K562 (cell line): ENCODE measurements around the gene NASP. TPM values are rescaled to one million over a fixed set of nuclear protein-coding genes. Genes with fewer than 3 reads are reported as not detected.

Experiments
- BRF2 ChIP-seq: IDR thresholded peaks from 3 replicates; pipeline ENCODE4 v1.6.1; 2011; ENCODE audit warnings: borderline replicate concordance, mild to moderate bottlenecking; ENCODE audit not compliant: insufficient read length, insufficient read depth
- CBX3 ChIP-seq, 2 experiments: IDR thresholded peaks; 1 replicate in 1 of 2; 2 replicates in 1 of 2; pipeline ENCODE4 v1.6.1; 2012; ENCODE audit warnings: inconsistent platforms in 2 of 2, low read length in 2 of 2, borderline replicate concordance in 1 of 2, control low read depth in 1 of 2
- CEBPB ChIP-seq: fragments of 450-650 bp; IDR thresholded peaks from 2 replicates; pipeline ENCODE4 v1.6.1; 2016; ENCODE audit warnings: missing genetic modification characterization, missing compliant biosample characterization
- EWSR1 ChIP-seq: fragments of 450-650 bp; IDR thresholded peaks from 2 replicates; pipeline ENCODE4 v1.6.1; 2018; ENCODE audit warnings: borderline replicate concordance, mild to moderate bottlenecking, low read depth, moderate library complexity; ENCODE audit not compliant: partially characterized antibody
- FOS ChIP-seq: IDR thresholded peaks from 3 replicates; pipeline ENCODE4 v1.6.1; 2011; ENCODE audit not compliant: insufficient read length; ENCODE audit errors: extremely low read depth
- GATAD2B ChIP-seq: fragments of 450-650 bp; IDR thresholded peaks from 2 replicates; pipeline ENCODE4 v1.6.1; 2017; ENCODE audit warnings: mild to moderate bottlenecking, borderline replicate concordance
- HOXB6 ChIP-seq: fragments of 250-450 bp; sonication (Bioruptor Pico); IDR thresholded peaks from 2 replicates; pipeline ENCODE4 v1.5.1; 2022; ENCODE audit warnings: mild to moderate bottlenecking, borderline replicate concordance
- KHSRP ChIP-seq: fragments of 450-650 bp; IDR thresholded peaks from 2 replicates; pipeline ENCODE4 v1.6.1; 2017
- MAFG ChIP-seq: fragments of 450-650 bp; conservative IDR thresholded peaks from 2 replicates; pipeline ENCODE4 v1.6.1; 2016; ENCODE audit warnings: missing genetic modification characterization, missing compliant biosample characterization
- MITF ChIP-seq: IDR thresholded peaks from 2 replicates; pipeline ENCODE4 v1.6.1; 2014; ENCODE audit warnings: antibody characterized with exemption
- MNT ChIP-seq, 2 experiments: fragments of 450-650 bp; conservative IDR thresholded peaks; 2 replicates each; pipeline ENCODE4 v1.6.1; 2017; ENCODE audit warnings: mild to moderate bottlenecking in 2 of 2, moderate library complexity in 2 of 2
- NBN ChIP-seq: fragments of 450-650 bp; IDR thresholded peaks from 2 replicates; pipeline ENCODE4 v1.6.1; 2016; ENCODE audit warnings: low read depth, mild to moderate bottlenecking
- NFIC ChIP-seq: fragments of 450-650 bp; IDR thresholded peaks from 2 replicates; pipeline ENCODE4 v1.6.1; 2017; ENCODE audit warnings: mild to moderate bottlenecking, inconsistent platforms
- RFX5 ChIP-seq: IDR thresholded peaks from 2 replicates; pipeline ENCODE4 v1.6.1; 2011; ENCODE audit warnings: low read depth, mild to moderate bottlenecking, improper control_type of control experiment, low read length
- SETDB1 ChIP-seq: IDR thresholded peaks from one replicate; pipeline ENCODE4 v1.6.1; 2012; ENCODE audit warnings: low read length, control low read depth, inconsistent platforms
- SIRT6 ChIP-seq: IDR thresholded peaks from one replicate; pipeline ENCODE4 v1.6.1; 2012; ENCODE audit warnings: low read depth, mild to moderate bottlenecking, control low read depth, inconsistent platforms, low read length, moderate library complexity
- SMARCE1 ChIP-seq: fragments of 450-650 bp; IDR thresholded peaks from 2 replicates; pipeline ENCODE4 v1.7.1; 2016; ENCODE audit warnings: mild to moderate bottlenecking
- ZBTB34 ChIP-seq: fragments of 250-450 bp; sonication (Bioruptor Pico); IDR thresholded peaks from 2 replicates; pipeline ENCODE4 v1.8.0; 2021; ENCODE audit warnings: mild to moderate bottlenecking, moderate library complexity
- ZNF224 ChIP-seq: sonication (generic); formaldehyde crosslinking; IDR thresholded peaks from 2 replicates; pipeline ENCODE4 v1.8.0; 2022; ENCODE audit warnings: mild to moderate bottlenecking, missing genetic modification reagents
- ZNF253 ChIP-seq: fragments of 250-450 bp; sonication (Bioruptor Pico); conservative IDR thresholded peaks from 2 replicates; pipeline ENCODE4 v1.6.1; 2021; ENCODE audit warnings: mild to moderate bottlenecking
- ZNF551 ChIP-seq: fragments of 250-450 bp; sonication (Bioruptor Pico); IDR thresholded peaks from 2 replicates; pipeline ENCODE4 v1.5.0; 2021; ENCODE audit warnings: mild to moderate bottlenecking, moderate library complexity
- ZNF57 ChIP-seq: fragments of 450-650 bp; formaldehyde crosslinking; IDR thresholded peaks from 2 replicates; pipeline ENCODE4 v1.4.0; 2020; ENCODE audit warnings: mild to moderate bottlenecking, moderate library complexity
- ZNF830 ChIP-seq: fragments of 250-450 bp; sonication (Bioruptor Pico); IDR thresholded peaks from 2 replicates; pipeline ENCODE4 v1.5.0; 2021; ENCODE audit warnings: mild to moderate bottlenecking
- polyA plus RNA-seq, 8 experiments: library from polyadenylated mRNA; depleted of rRNA in 4 of 8; stranded (reverse) in 5 of 8; unstranded in 3 of 8; fragments of >200 nt; fragmentation: Nextera tagmentation in 2 of 8; fragmentation: Illumina TruSeq in 1 of 8; extraction: Ambion mirVana in 2 of 8; extraction: Trizol in 1 of 8; gene quantifications; 2 replicates each; pipeline versions ENCODE4 v1.2.1 to v1.2.3, GENCODE V29; 2011 to 2014; ENCODE audit warnings: inconsistent platforms in 1 of 8, missing spikeins in 1 of 8
- total RNA-seq, 7 experiments: library from RNA; depleted of rRNA in 6 of 7; stranded (reverse); fragments of >200 nt in 6 of 7; fragmentation: Illumina TruSeq in 2 of 7; extraction: Trizol in 2 of 7; gene quantifications; 2 replicates each; pipeline versions ENCODE4 v1.2.1 to v1.2.3, GENCODE V29; 2011 to 2021; ENCODE audit warnings: low replicate concordance in 1 of 7

Gene NASP
- total and polyA plus RNA-seq, 9 of the 15 experiments (the other 6 are each of a cell fraction or from before 2014, with no cell fraction given), result 199 to 578 (median 419) TPM

GRCh38 chr1:45550401-45551351, 33.2 kb upstream of the NASP start, which contains the start of gene AKR1A1 (continued):
- TF ChIP-seq ZNF224 (CRISPR knock-in tag) (no peak), MNT (conservative IDR thresholded peaks at IDR 0.05) (peak; percentile 99 to 100), SIRT6 (no peak), MITF (peak; percentile 75; the same call in 1 of the 2 replicates), SETDB1 (no peak), ZNF830 (0 out of 2 replicates have a peak, but pooled peaks have one; percentile 14), ZNF57 (CRISPR knock-in tag) (0 out of 2 replicates have a peak, but pooled peaks have one; percentile 72), HOXB6 (CRISPR knock-in tag) (no peak), ZNF253 (CRISPR knock-in tag) (no peak), RFX5 (no peak), CBX3 (IDR thresholded peaks at IDR 0.05; ENCODE audit: borderline replicate concordance in 1 of 2, low read length in 2 of 2) (peak in 1 of 2 experiments; percentile 98; a peak in 2 of 3 replicates), EWSR1 (no peak), KHSRP (no peak), FOS (no peak), ZNF551 (no peak), NFIC (peak; percentile 70), MAFG (peak; percentile 29; the same call in 1 of the 2 replicates), ZBTB34 (CRISPR knock-in tag) (no peak), SMARCE1 (peak; percentile 38; the same call in 1 of the 2 replicates), BRF2 (no peak), GATAD2B (no peak; the same call in 1 of the 2 replicates), CEBPB (tag) (no peak), NBN (peak; percentile 22)
